HCT116 (cell line): Measurements from ENCODE around the gene COBLL1.

Experiments
- CBX3 ChIP-seq: IDR thresholded peaks from 2 replicates; pipeline ENCODE4 v1.6.1; 2012; ENCODE audit warnings: low read depth
- CEBPB ChIP-seq: IDR thresholded peaks from 2 replicates; pipeline ENCODE4 v1.6.1; 2012; ENCODE audit warnings: low read depth
- EZH2 ChIP-seq: fragments of 200-600 bp; sonication (generic); IDR thresholded peaks from 2 replicates; pipeline ENCODE4 v1.6.1; 2017; ENCODE audit warnings: antibody characterized with exemption, mixed run types
- EZH2phosphoT487 ChIP-seq: fragments of 200-600 bp; IDR thresholded peaks from 2 replicates; pipeline ENCODE4 v1.6.1; 2018; ENCODE audit warnings: antibody characterized with exemption, borderline replicate concordance
- POLR2A ChIP-seq: IDR thresholded peaks from 2 replicates; pipeline ENCODE4 v1.7.0; 2011; ENCODE audit warnings: borderline replicate concordance; ENCODE audit not compliant: insufficient read depth, insufficient read length; ENCODE audit errors: extremely low read depth
- POLR2AphosphoS5 ChIP-seq: IDR thresholded peaks from 2 replicates; pipeline ENCODE4 v1.6.1; 2011; ENCODE audit warnings: mild to moderate bottlenecking, low read depth, low read length, moderate library complexity
- RAD21 ChIP-seq: IDR thresholded peaks from 2 replicates; pipeline ENCODE4 v1.6.1; 2012; ENCODE audit warnings: low read depth, mild to moderate bottlenecking
- SIN3A ChIP-seq: IDR thresholded peaks from 2 replicates; pipeline ENCODE4 v1.6.1; 2012; ENCODE audit warnings: low read depth
- SP1 ChIP-seq: IDR thresholded peaks from 2 replicates; pipeline ENCODE4 v1.6.1; 2012; ENCODE audit warnings: low read depth
- ZFX ChIP-seq: fragments of 450-650 bp; IDR thresholded peaks from 2 replicates; pipeline ENCODE4 v1.6.1; 2017
- TF ChIP-seq, protein P1 (sequence below), 3 experiments: fragments of 200-600 bp in 1 of 3; sonication (generic) in 1 of 3; IDR thresholded peaks in 2 of 3; conservative IDR thresholded peaks in 1 of 3; 2 replicates each; pipeline ENCODE4 v1.5.1; 2012 to 2017; ENCODE audit warnings: low read depth in 2 of 3, low read length in 2 of 3, antibody characterized with exemption in 1 of 3, borderline replicate concordance in 1 of 3, control low read depth in 1 of 3, mild to moderate bottlenecking in 1 of 3, mixed read lengths in 1 of 3, mixed run types in 1 of 3, moderate library complexity in 1 of 3; ENCODE audit not compliant: insufficient read depth in 1 of 3
- TF ChIP-seq, protein P2 (sequence below): IDR thresholded peaks from 2 replicates; pipeline ENCODE4 v1.6.1; 2012; ENCODE audit warnings: low read depth
- TF ChIP-seq, protein P3 (sequence below): IDR thresholded peaks from 2 replicates; pipeline ENCODE4 v1.6.1; 2012

DNA sequence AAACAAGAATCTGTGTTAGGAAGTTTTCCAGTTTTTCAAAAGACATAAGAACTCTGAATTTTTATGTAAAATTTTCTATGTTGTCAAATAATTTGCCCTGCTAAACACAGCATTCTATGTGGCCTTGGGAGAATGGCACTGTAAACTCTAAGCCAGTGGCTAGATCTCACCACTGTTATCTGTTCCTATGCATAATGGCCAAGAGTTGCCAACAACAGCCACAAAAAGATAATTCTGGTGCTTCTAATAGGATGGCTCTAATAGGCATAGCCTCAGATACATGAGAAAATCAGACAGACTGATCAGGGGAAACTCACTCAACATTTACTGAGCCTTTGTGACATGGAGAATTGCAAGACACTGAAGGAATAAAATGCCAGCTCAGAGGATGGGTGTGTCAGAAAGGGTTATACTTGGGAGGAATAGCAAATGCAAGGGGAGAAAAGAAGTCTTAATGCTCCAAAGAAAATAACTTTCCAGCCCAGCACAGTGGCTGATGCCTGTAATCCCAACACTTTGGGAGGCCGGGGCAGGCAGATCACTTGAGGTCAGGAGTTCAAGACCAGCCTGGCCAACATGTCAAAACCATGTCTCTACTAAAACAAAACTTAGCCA lies 63.7 kb downstream of the COBLL1 start:
- TF ChIP-seq POLR2A, result no peak
- no peak for TF ChIP-seq ZFX
- TF ChIP-seq, protein P1, sequence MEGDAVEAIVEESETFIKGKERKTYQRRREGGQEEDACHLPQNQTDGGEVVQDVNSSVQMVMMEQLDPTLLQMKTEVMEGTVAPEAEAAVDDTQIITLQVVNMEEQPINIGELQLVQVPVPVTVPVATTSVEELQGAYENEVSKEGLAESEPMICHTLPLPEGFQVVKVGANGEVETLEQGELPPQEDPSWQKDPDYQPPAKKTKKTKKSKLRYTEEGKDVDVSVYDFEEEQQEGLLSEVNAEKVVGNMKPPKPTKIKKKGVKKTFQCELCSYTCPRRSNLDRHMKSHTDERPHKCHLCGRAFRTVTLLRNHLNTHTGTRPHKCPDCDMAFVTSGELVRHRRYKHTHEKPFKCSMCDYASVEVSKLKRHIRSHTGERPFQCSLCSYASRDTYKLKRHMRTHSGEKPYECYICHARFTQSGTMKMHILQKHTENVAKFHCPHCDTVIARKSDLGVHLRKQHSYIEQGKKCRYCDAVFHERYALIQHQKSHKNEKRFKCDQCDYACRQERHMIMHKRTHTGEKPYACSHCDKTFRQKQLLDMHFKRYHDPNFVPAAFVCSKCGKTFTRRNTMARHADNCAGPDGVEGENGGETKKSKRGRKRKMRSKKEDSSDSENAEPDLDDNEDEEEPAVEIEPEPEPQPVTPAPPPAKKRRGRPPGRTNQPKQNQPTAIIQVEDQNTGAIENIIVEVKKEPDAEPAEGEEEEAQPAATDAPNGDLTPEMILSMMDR (IDR thresholded peaks at IDR 0.05 in 2 of 3, conservative IDR thresholded peaks at IDR 0.05 in 1 of 3; ENCODE audit: borderline replicate concordance in 1 of 3, insufficient read depth in 1 of 3, low read depth in 2 of 3, low read length in 2 of 3), result no peak
- no peak for TF ChIP-seq RAD21
- no peak for TF ChIP-seq SP1
- no peak for TF ChIP-seq POLR2AphosphoS5
- no peak for TF ChIP-seq EZH2
- TF ChIP-seq, protein P2, sequence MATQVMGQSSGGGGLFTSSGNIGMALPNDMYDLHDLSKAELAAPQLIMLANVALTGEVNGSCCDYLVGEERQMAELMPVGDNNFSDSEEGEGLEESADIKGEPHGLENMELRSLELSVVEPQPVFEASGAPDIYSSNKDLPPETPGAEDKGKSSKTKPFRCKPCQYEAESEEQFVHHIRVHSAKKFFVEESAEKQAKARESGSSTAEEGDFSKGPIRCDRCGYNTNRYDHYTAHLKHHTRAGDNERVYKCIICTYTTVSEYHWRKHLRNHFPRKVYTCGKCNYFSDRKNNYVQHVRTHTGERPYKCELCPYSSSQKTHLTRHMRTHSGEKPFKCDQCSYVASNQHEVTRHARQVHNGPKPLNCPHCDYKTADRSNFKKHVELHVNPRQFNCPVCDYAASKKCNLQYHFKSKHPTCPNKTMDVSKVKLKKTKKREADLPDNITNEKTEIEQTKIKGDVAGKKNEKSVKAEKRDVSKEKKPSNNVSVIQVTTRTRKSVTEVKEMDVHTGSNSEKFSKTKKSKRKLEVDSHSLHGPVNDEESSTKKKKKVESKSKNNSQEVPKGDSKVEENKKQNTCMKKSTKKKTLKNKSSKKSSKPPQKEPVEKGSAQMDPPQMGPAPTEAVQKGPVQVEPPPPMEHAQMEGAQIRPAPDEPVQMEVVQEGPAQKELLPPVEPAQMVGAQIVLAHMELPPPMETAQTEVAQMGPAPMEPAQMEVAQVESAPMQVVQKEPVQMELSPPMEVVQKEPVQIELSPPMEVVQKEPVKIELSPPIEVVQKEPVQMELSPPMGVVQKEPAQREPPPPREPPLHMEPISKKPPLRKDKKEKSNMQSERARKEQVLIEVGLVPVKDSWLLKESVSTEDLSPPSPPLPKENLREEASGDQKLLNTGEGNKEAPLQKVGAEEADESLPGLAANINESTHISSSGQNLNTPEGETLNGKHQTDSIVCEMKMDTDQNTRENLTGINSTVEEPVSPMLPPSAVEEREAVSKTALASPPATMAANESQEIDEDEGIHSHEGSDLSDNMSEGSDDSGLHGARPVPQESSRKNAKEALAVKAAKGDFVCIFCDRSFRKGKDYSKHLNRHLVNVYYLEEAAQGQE, result no peak
- no peak for TF ChIP-seq EZH2phosphoT487
- no peak for TF ChIP-seq CEBPB
- TF ChIP-seq SIN3A, result no peak
- no peak for TF ChIP-seq CBX3
- TF ChIP-seq, protein P3, sequence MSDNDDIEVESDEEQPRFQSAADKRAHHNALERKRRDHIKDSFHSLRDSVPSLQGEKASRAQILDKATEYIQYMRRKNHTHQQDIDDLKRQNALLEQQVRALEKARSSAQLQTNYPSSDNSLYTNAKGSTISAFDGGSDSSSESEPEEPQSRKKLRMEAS, result no peak
